GM12891 (cell line): ENCODE results near the gene USP48.

ENCODE experiments used
- POLR2A ChIP-seq: IDR thresholded peaks from 2 replicates; pipeline ENCODE4 v1.6.1; 2011; ENCODE audit warnings: low read depth, low read length, control low read depth
- TAF1 ChIP-seq: IDR thresholded peaks from 2 replicates; pipeline ENCODE4 v1.6.1; 2011; ENCODE audit warnings: low read depth, low read length, control low read depth

- TF ChIP-seq POLR2A = no peak
- TF ChIP-seq TAF1 = no peak
Measured at GRCh38 chr1:21639594-21640041, 143.3 kb downstream of the USP48 start.
